Cerebellar cortex (tissue), 1 donor: ENCODE results near the gene PI4K2A.

Experiments
- DNase-seq: peaks from one replicate; pipeline ENCODE4 v3.0.0-alpha.2; 2015; ENCODE audit warnings: low spot score

Gene PI4K2A

DNA sequence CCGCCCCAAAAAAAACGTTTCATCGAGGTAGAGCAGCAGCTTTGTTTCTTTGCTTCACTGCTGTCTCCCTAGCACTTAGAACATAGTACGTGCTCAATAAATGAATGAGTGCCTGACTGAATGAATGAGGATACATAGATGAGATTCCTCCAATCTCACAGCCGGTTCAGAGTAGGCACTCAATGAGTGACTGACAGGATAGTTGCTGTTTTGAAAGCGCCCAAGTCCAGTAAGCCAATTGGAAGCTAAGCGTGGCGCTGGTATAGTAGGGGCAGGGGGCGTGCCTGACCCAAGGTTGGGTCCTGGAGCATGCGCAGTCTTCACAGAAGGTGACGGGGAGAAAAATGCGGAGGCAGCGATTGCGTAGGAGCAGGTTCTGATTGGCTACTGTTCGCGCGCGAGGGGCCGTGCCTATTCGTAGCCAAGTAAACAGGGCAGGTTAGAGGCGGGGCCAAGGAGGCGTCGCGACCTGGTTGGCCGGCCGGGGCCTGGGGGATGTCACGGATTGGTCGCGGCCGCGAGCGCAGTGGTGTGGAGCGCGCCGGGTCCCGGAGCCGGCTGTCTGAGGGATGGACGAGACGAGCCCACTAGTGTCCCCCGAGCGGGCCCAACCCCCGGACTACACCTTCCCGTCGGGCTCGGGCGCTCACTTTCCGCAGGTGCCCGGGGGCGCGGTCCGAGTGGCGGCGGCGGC is at the start of gene PI4K2A:
TSS of gene PI4K2A (plus strand) at position 498 of the 694 bp plus-strand sequence. CDS start at position 570, 72 bp downstream.
- peak; percentile 99 for DNase-seq

- no peak for DNase-seq
Measured at GRCh38 chr10:97590748-97591495, 49.5 kb upstream of the PI4K2A start.

- DNase-seq: no peak
Measured at GRCh38 chr10:97593421-97593820, 47.0 kb upstream of the PI4K2A start.

GRCh38 chr10:97596101-97597082 is 44.1 kb upstream of the PI4K2A start:
- no peak for DNase-seq

GRCh38 chr10:97597778-97598177 is 42.7 kb upstream of the PI4K2A start:
- DNase-seq: no peak

DNA sequence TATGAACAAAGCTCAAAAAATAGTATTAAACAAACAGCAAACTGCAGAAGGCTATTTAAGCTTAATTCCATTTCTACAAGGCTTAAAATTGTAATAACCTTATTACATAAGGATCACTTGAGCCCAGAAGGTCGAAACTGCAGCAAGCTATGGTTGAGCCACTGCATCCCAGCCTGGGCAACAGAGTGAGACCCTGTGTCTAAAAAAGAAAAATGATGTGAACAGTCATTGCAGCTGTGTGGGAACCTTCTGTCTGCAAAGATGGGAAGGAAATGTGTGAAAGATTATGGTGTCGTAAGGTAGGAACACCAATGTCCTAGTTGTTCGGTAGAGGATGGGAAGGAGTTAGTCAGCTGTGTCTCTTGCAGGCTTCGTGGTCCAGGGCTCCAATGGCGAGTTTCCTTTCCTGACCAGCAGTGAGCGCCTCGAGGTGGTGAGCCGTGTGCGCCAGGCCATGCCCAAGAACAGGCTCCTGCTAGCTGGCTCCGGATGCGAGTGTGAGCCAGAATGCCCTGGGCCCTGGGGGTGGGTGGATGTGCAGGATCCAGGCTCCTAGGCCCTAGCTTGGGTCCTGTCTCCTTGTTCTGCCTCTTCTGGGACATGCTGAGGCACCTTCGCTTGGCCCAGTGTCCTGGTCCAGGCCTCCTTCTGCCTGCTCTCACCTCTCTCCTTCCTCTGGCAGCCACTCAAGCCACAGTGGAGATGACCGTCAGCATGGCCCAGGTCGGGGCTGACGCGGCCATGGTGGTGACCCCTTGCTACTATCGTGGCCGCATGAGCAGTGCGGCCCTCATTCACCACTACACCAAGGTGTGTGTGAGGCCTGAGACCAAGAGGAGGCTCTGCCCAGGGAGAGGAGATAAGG is 41.8 kb upstream of the PI4K2A start:
- no peak for DNase-seq

- DNase-seq: no peak
Measured at GRCh38 chr10:97599272-97599619, 41.2 kb upstream of the PI4K2A start.

- DNase-seq: peak; percentile 72
Measured at GRCh38 chr10:97600616-97601015, 39.9 kb upstream of the PI4K2A start.

GRCh38 chr10:97601268-97602215 is 38.9 kb upstream of the PI4K2A start:
- DNase-seq: peak; percentile 77

DNA sequence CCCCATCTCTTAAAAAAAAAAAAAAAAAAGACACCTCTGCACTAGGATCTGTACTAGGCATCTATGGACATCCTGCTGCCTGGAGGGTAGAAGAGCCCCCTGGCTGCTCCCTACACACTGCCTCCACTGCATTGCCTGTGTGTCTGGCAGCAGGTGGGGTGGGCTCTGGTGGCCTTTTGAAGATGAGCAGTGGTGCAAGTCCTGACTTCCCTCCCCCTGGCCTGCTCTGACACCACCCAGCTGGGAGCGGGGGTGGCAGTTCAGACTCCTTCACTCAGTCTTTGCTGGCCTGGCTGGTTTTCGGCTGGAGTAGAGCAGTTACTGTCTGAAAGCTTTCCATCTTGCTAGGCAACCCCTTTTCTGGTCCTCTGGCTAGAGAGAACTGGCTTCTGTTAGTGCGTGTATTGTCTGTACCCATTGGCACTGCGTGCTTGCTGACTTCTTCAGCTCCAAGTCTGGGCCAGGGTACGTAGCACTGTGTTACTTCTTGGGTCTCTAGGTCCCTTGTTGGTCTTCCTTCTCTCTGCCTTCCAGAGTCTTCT is 33.3 kb upstream of the PI4K2A start:
- no peak for DNase-seq

GRCh38 chr10:97608991-97609561 is 31.4 kb upstream of the PI4K2A start:
- peak; percentile 92 for DNase-seq

GRCh38 chr10:97611473-97611872 is 29.0 kb upstream of the PI4K2A start:
- no peak for DNase-seq

- peak; percentile 90 for DNase-seq
Measured at GRCh38 chr10:97612386-97612785, 28.1 kb upstream of the PI4K2A start.

- no peak for DNase-seq
Measured at GRCh38 chr10:97618285-97618684, 22.2 kb upstream of the PI4K2A start.

GRCh38 chr10:97618733-97619132 is 21.7 kb upstream of the PI4K2A start:
- no peak for DNase-seq

DNA sequence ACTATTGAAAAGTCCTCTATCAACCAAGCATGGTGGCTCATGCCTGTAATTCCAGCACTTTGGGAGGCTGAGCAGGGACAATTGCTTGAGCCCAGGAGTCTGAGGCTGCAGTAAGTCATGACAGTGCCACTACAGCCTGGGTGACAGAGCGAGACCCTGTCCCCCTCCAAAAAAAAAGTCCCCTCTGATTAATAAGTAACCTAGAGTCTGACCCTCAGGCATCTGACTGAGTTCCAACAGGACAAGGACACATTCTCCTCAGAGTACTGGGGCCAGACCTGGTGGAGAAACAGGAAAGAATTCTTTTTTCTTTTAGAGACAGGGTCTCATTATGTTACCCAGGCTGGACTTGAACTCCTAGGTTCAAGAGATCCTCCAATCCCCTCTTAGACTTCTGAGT is 17.2 kb upstream of the PI4K2A start:
- DNase-seq: no peak

- DNase-seq: no peak
Measured at GRCh38 chr10:97627731-97628130, 12.7 kb upstream of the PI4K2A start.

- no peak for DNase-seq
Measured at GRCh38 chr10:97628228-97628627, 12.2 kb upstream of the PI4K2A start.

- DNase-seq: no peak
Measured at GRCh38 chr10:97629289-97629688, 11.2 kb upstream of the PI4K2A start.

DNA sequence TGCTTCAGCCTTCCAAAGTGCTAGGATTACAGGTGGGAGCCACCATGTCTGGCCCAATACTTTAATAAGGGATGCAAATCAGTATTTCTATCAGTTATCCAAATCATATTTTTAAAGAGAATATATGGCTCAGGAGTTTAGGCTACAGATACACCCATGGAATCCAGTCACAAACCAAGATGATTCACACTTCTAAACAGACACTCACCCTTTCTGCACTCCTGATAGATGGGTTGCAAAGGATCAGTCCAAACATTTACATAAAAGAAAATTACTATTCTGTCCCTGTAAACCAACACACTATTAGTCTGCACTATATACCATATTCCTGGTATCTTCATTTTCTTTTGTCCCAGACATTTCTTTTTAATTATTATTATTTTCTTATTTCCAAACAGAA is 9.4 kb upstream of the PI4K2A start:
- no peak for DNase-seq
